DOHH2 (cell line): Measurements from ENCODE around the gene FBXW10.
"Not testable (repeated sequence)": the region's sequence is repeated elsewhere in the genome, so short reads cannot be mapped to it uniquely, and the experiment has no call there.

Source experiments
- H3F3A ChIP-seq: fragments of 200-600 bp; sonication (generic), shearing (Covaris generic); 2 replicates; pipeline ENCODE4 v1.6.0; 2016; ENCODE audit warnings: antibody characterized with exemption, mild to moderate bottlenecking; ENCODE audit not compliant: control insufficient read depth, insufficient read depth
- H3K27ac ChIP-seq: fragments of 200-600 bp; sonication (generic); 2 replicates; pipeline ENCODE4 v1.5.1; 2014; ENCODE audit warnings: low read depth, mild to moderate bottlenecking, low read length, moderate library complexity
- H3K27me3 ChIP-seq: fragments of 200-600 bp; sonication (generic); 2 replicates; pipeline ENCODE4 v1.6.1; 2014; ENCODE audit warnings: mild to moderate bottlenecking, low read length, mixed read lengths; ENCODE audit not compliant: control insufficient read depth
- H3K36me3 ChIP-seq: fragments of 200-600 bp; sonication (generic); 2 replicates; pipeline ENCODE4 v1.6.1; 2014; ENCODE audit warnings: mild to moderate bottlenecking, low read length, moderate library complexity, mixed read lengths; ENCODE audit not compliant: control insufficient read depth
- H3K4me1 ChIP-seq: fragments of 200-600 bp; sonication (generic); 2 replicates; pipeline ENCODE4 v1.6.1; 2014; ENCODE audit warnings: mild to moderate bottlenecking, low read length, mixed read lengths; ENCODE audit not compliant: control insufficient read depth
- H3K4me2 ChIP-seq: fragments of 200-600 bp; sonication (generic); 2 replicates; pipeline ENCODE4 v1.6.0; 2014; ENCODE audit warnings: mild to moderate bottlenecking, low read length, moderate library complexity
- H3K4me3 ChIP-seq: fragments of 200-600 bp; sonication (generic); 2 replicates; pipeline ENCODE4 v1.5.1; 2014; ENCODE audit warnings: mild to moderate bottlenecking, low read length, mixed read lengths
- H3K79me2 ChIP-seq: fragments of 200-600 bp; sonication (generic); 2 replicates; pipeline ENCODE4 v1.6.1; 2014; ENCODE audit warnings: mild to moderate bottlenecking, low read length, mixed read lengths; ENCODE audit not compliant: control insufficient read depth
- H3K9me2 ChIP-seq: fragments of 200-600 bp; sonication (generic); replicated peaks from 2 replicates; pipeline ENCODE4 v1.6.1; 2014; ENCODE audit warnings: mild to moderate bottlenecking, low read length, mixed read lengths; ENCODE audit not compliant: control insufficient read depth
- H3K9me3 ChIP-seq: fragments of 200-600 bp; sonication (generic); 2 replicates; pipeline ENCODE4 v1.6.1; 2014; ENCODE audit warnings: antibody characterized with exemption, low read length, mixed read lengths; ENCODE audit not compliant: control insufficient read depth, insufficient read depth
- H4K20me1 ChIP-seq: fragments of 200-600 bp; sonication (generic); 2 replicates; pipeline ENCODE4 v1.6.0; 2014; ENCODE audit warnings: low read depth, mild to moderate bottlenecking, antibody characterized with exemption, low read length, moderate library complexity; ENCODE audit not compliant: control insufficient read depth, insufficient read depth

FBXW10 gene, protein sequence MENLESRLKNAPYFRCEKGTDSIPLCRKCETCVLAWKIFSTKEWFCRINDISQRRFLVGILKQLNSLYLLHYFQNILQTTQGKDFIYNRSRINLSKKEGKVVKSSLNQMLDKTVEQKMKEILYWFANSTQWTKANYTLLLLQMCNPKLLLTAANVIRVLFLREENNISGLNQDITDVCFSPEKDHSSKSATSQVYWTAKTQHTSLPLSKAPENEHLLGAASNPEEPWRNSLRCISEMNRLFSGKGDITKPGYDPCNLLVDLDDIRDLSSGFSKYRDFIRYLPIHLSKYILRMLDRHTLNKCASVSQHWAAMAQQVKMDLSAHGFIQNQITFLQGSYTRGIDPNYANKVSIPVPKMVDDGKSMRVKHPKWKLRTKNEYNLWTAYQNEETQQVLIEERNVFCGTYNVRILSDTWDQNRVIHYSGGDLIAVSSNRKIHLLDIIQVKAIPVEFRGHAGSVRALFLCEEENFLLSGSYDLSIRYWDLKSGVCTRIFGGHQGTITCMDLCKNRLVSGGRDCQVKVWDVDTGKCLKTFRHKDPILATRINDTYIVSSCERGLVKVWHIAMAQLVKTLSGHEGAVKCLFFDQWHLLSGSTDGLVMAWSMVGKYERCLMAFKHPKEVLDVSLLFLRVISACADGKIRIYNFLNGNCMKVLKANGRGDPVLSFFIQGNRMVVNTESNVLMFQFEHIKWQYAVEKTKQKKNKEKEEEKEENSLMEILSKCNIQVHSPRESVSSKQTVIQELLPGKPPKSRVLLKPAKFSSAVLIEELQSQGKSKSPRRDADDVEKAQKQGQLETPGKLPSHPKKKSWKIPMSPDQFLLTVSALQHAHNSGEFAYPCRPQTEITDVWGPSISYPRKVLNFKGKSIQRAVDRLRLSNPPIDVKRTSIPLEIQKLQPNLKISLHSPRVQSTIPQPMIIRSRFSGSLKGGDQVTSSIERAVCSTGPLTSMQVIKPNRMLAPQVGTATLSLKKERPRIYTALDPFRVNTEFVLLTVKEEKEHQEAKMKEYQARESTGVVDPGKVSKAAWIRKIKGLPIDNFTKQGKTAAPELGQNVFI

DNA sequence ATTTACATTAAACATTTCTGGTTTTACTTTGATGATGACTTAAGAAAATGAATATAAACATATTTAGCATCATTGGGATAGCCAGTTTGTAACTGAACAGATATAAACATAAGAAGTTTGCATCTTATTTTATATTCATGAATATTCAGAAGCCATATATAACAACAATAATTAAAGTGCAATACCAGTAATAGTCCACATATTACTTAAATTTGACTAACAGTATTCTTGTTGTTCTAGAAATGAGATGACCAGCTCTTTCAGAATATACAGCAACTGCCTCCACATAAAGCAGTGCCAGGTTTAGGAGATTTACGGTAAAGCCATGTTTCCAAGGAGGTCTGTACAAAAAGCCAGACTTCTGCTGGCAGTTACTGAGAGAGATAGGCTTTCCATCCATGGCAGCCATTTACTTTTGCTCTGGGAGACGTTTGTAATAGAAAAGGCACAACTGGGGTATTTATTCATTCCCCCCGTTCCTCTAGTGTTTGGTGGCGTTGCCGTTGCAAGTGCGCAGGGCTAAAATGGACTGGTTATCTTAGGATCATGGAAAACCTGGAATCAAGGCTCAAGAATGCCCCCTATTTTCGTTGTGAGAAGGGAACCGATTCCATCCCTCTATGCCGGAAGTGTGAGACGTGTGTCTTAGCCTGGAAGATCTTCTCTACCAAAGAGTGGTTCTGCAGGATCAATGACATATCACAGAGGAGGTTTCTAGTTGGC, at the start of gene FBXW10:
TSS of gene FBXW10 (plus strand) at position 356 of the 723 bp plus-strand sequence. CDS start at position 547, 191 bp downstream.
- H3K27ac ChIP-seq, H3K36me3 ChIP-seq, H4K20me1 ChIP-seq, H3K4me2 ChIP-seq, H3K9me3 ChIP-seq, H3K9me2 ChIP-seq, H3K4me3 ChIP-seq, H3F3A ChIP-seq, H3K79me2 ChIP-seq, H3K4me1 ChIP-seq, H3K27me3 ChIP-seq: not testable (repeated sequence)

DNA sequence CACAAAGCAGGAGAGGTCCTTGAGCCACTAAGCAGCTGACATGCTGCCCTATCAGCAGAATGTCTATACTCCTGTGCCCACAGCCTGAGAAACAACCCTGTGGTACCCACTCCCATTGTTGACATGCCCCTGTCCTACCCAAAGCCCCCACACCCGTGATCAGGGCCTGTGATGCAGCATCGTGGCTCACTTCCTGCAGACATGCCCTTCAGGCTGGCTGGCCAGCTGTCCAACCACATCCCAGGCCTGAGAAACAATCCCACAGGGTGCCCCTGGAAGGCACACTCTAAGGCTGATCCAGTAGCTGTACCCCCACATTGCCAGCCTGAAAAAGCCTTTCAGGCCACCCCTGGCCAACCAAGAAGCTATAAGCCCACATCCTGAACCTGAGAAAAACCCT, 48.7 kb upstream of the FBXW10 start:
- not testable (repeated sequence) for H3K4me1 ChIP-seq, H3K4me3 ChIP-seq, H3K9me3 ChIP-seq, H3K4me2 ChIP-seq, H3K79me2 ChIP-seq, H3F3A ChIP-seq, H3K27ac ChIP-seq, H3K9me2 ChIP-seq, H3K27me3 ChIP-seq, H4K20me1 ChIP-seq, H3K36me3 ChIP-seq

DNA sequence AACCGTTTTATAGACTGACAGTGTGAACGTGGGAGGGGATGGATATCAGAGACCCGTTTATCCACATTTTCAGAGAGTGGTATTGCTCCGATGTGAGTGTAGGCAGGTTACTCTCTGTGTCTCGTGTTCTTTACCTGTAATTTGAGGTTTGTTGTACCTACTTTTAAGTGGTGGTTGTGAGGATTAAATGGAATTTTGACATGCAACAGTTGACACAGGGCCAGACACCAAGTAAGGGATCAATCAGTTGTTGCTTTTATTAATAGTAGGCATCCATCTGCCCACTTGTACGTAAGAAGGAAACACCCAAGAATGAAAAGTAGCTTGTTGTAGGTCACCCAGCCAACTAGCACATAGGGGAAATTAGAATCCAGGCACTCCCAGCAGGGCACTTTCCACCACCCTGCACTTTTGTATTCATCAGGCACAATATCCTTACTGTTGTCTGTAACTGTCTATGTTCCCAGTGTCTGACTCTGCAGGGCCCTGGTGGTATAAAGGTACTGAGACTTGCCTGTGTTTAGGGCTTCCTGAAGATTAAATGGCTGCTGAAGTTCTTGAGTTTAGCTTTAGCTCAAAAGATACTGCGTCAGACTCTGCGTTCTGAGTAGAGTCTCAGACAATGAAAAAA, 45.3 kb upstream of the FBXW10 start:
- not testable (repeated sequence) for H3K36me3 ChIP-seq, H3K9me2 ChIP-seq, H3K27me3 ChIP-seq, H3F3A ChIP-seq, H3K4me1 ChIP-seq, H3K27ac ChIP-seq, H3K9me3 ChIP-seq, H3K79me2 ChIP-seq, H4K20me1 ChIP-seq
- Histone ChIP-seq H3K4me2 (peak overlapping the region; percentile 96), H3K4me3 (peak overlapping the region; percentile 84)

DNA sequence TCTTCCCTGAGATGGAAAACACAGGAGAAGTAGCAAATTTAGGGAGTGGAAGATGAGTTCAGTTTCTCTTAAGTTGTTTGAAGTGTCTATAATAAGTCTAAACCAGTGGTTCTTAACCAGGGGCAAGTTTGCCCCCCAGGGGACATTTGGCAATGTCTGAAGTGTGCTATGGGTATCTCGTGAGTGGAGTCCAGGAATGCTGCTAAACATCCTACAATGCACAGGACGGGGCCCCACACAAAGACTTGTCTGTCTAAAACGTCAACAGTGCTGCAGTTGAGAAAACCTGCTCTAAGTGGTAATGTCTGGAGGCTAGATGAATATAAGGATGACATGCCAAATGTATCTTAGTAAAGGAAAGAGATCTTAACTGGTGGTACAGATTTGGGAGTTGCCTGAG, 37.9 kb upstream of the FBXW10 start:
- H3K9me2 ChIP-seq, H3K36me3 ChIP-seq, H3K9me3 ChIP-seq, H4K20me1 ChIP-seq, H3K4me2 ChIP-seq, H3K4me1 ChIP-seq, H3K4me3 ChIP-seq, H3F3A ChIP-seq, H3K27me3 ChIP-seq, H3K79me2 ChIP-seq, H3K27ac ChIP-seq: not testable (repeated sequence)

GRCh38 chr17:18708215-18708614, 35.6 kb upstream of the FBXW10 start:
- H3K9me2 ChIP-seq, H3K36me3 ChIP-seq, H3F3A ChIP-seq, H3K27ac ChIP-seq, H3K27me3 ChIP-seq, H3K9me3 ChIP-seq, H3K4me3 ChIP-seq, H3K4me1 ChIP-seq, H3K79me2 ChIP-seq, H3K4me2 ChIP-seq, H4K20me1 ChIP-seq: not testable (repeated sequence)
